HUES64 (cell line): ENCODE measurements around the gene LOX. TPM values are rescaled to one million over a fixed set of nuclear protein-coding genes. Genes with fewer than 3 reads are reported as not detected.

ENCODE experiments used
- H3K27ac ChIP-seq: 2 replicates; pipeline ENCODE4 v1.7.0; 2013; ENCODE audit warnings: low read depth, low read length, inconsistent platforms
- H3K27me3 ChIP-seq: 2 replicates; pipeline ENCODE4 v1.6.1; 2013; ENCODE audit warnings: mild to moderate bottlenecking, low read length; ENCODE audit not compliant: insufficient read depth
- H3K36me3 ChIP-seq: 2 replicates; pipeline ENCODE4 v1.6.1; 2013; ENCODE audit warnings: mild to moderate bottlenecking, low read length; ENCODE audit not compliant: insufficient read depth
- H3K4me1 ChIP-seq: 2 replicates; pipeline ENCODE4 v1.6.1; 2013; ENCODE audit warnings: mild to moderate bottlenecking, low read length, moderate library complexity; ENCODE audit not compliant: insufficient read depth
- H3K4me3 ChIP-seq: 2 replicates; pipeline ENCODE4 v1.5.1; 2013; ENCODE audit warnings: mild to moderate bottlenecking, low read length, moderate library complexity
- H3K9ac ChIP-seq: 2 replicates; pipeline ENCODE4 v1.6.1; 2013; ENCODE audit warnings: mild to moderate bottlenecking, low read depth, low read length
- H3K9me3 ChIP-seq: 2 replicates; pipeline ENCODE4 v1.6.1; 2013; ENCODE audit warnings: low read depth, low read length; ENCODE audit not compliant: insufficient read depth
- WGBS: fragments of 150-250, 120-280 bp; methylation state at CpG from one replicate; pipeline ENCODE4 v1.1.7; 2013; ENCODE audit warnings: missing lambda C conversion rate; 5-methylcytosine and 5-hydroxymethylcytosine counted together
- polyA plus RNA-seq, 2 experiments: library from polyadenylated mRNA; stranded (reverse); fragments of 50-300 nt; gene quantifications; one replicate each; pipeline ENCODE4 v1.2.3, GENCODE V29; 2013

Gene LOX, protein sequence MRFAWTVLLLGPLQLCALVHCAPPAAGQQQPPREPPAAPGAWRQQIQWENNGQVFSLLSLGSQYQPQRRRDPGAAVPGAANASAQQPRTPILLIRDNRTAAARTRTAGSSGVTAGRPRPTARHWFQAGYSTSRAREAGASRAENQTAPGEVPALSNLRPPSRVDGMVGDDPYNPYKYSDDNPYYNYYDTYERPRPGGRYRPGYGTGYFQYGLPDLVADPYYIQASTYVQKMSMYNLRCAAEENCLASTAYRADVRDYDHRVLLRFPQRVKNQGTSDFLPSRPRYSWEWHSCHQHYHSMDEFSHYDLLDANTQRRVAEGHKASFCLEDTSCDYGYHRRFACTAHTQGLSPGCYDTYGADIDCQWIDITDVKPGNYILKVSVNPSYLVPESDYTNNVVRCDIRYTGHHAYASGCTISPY
- polyA plus RNA-seq (2013, experiment 1 of 2) = 1.4 TPM
- 2.5 TPM for polyA plus RNA-seq (2013, experiment 2 of 2)

DNA sequence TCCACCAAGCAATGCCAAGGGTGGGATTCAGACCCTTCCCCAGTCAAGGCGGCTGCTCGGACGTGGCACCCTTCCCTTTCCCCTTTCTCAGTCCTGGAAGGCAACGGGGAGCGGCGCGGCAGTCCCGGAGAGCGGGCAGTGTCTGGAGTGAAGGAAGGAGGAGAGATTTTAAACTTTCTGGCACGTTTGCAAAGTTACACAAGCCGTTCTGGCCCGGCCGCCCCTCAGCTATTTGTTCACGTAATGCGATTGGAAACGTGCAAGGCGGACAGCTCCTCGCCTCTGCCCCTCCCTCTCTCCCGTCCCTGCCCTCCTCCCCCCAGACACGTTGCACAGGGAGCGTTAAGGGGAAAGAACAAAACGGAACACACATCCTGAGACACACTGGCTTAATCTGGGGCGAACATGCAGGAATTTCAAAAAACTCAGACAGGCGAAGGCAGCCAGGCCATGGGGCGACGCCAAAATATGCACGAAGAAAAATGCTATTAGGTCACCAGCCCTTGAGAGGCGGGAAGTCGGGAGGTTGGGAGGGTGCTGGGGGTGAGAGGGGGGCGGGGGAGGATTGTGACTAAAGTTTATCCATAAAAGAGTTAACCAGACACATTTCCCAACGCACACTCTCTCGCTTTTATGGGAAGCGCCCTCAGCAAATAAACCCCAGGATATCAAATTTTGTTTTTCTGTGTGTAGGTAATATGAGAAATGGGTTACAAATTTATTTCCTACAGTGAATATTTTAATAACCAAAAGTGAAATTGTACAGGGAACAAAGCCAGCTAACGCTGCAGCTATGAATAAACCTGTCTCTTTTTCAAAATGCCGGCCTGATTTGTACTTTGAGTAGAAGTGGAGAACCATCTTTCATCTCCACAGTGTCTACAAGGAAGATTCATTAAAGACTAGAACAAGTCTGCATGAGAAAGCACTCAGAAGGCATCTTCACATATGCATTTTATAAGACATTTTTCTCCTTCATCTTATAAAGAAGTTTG is at the start of gene LOX:
TSS of gene LOX (minus strand) at position 144 of the 995 bp plus-strand sequence. CDS start 274 bp downstream, outside the sequence.
- Histone ChIP-seq H3K4me1 (peaks cover 6% of the 10 kb centered on the region; the same call in 1 of the 2 replicates), H3K9me3 (no peaks in the 10 kb centered on the region), H3K36me3 (no peaks in the 10 kb centered on the region), H3K9ac (peak within 1 kb of the TSS; percentile 43), H3K27ac (no peak within 1 kb of the TSS), H3K4me3 (peak within 1 kb of the TSS; percentile 70), H3K27me3 (peaks cover 46% of the 10 kb centered on the region)
- WGBS = 7% methylated on average over 32 of the region's 35 CpGs

DNA sequence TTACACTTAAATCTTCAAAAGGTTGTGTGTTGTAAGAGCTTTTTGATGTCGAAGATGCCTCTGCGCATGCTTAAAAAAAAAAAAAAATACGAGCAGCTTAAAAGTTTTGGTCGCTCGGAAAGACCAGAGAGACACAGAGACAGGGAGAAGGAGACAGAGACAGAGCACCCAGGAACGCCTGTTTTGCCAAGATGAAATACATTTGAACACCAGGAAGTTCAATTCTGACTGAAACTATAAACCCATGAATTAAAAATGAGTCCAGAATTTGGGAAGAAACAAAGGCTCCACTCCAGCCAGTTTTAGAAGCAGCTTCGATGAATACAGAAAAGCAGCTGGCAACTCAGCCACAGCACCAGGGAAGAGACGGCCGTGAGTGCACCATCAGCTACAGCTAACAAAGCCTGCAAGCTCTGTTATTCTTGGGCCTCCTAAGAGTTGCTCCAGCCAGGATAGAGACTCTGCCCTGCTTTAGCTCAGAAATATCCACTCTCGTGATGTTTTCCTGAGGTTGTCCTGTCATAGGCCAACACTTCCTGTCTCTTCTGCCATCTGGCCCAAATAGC is 48.8 kb upstream of the LOX start:
- H3K27ac ChIP-seq = no peak overlapping the region
- H3K4me3 ChIP-seq = no peak overlapping the region
- H3K9me3 ChIP-seq = no peaks in the 10 kb centered on the region
- peaks cover 11% of the 10 kb centered on the region for H3K4me1 ChIP-seq
- H3K36me3 ChIP-seq = no peaks in the 10 kb centered on the region
- 91% methylated on average over 10 of the region's 10 CpGs for WGBS
- H3K27me3 ChIP-seq = no peaks in the 10 kb centered on the region
- no peak overlapping the region for H3K9ac ChIP-seq

DNA sequence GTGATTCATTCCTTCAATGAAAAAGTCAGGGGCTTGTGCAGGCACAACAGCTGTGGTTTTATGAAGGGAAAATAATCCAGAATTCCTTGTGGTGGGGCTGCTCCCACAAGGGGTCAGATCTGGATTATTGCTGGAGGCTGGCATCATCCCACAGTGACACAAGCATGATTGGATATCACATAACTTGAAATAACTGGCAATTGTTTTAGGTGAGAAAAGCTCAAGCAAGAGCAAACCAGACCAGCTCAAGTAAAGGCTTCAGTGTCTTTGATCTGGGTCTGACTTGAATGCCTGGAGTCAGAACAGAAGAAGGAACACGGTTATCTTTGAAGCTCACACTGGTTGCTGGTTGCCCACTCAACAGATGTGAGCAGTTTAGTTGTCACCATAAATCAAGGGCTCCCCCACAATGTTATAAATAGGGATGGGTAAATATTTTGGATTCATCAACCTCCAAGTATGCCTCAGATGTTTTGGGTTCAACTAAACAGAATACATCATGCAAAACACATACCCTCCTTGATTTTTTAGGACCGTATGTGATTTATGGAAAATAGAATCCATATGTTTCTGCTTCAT is 48.2 kb upstream of the LOX start:
- Histone ChIP-seq H3K4me1 (peaks cover 16% of the 10 kb centered on the region), H3K9ac (no peak overlapping the region), H3K36me3 (no peaks in the 10 kb centered on the region), H3K27me3 (no peaks in the 10 kb centered on the region), H3K4me3 (no peak overlapping the region), H3K9me3 (no peaks in the 10 kb centered on the region), H3K27ac (no peak overlapping the region)
- 84% methylated on average over 1 of the region's 2 CpGs for WGBS

DNA sequence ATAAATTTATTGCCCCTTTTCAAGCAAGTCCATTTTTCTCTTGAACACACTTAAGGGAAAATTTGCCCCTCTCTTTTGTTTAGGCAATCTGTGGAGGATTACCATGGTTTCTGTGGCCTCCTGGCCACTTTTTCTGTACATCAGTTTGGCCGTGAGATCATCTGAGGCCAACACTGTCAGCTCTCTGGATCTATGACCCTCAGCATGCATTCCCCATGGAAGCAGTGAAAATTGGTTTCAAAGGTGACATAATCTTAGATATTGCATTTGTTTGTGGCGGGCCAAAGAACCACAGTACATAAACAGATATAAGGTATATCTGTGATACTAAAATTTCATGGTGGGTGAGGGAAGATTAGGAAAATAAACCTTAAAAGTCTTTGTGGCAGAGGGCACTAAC is 46.7 kb upstream of the LOX start:
- Histone ChIP-seq H3K27ac (no peak overlapping the region), H3K9me3 (no peaks in the 10 kb centered on the region), H3K27me3 (no peaks in the 10 kb centered on the region), H3K4me1 (peaks cover 26% of the 10 kb centered on the region), H3K9ac (no peak overlapping the region), H3K36me3 (no peaks in the 10 kb centered on the region), H3K4me3 (no peak overlapping the region)
- 85% methylated on average over 1 of the region's 2 CpGs for WGBS

DNA sequence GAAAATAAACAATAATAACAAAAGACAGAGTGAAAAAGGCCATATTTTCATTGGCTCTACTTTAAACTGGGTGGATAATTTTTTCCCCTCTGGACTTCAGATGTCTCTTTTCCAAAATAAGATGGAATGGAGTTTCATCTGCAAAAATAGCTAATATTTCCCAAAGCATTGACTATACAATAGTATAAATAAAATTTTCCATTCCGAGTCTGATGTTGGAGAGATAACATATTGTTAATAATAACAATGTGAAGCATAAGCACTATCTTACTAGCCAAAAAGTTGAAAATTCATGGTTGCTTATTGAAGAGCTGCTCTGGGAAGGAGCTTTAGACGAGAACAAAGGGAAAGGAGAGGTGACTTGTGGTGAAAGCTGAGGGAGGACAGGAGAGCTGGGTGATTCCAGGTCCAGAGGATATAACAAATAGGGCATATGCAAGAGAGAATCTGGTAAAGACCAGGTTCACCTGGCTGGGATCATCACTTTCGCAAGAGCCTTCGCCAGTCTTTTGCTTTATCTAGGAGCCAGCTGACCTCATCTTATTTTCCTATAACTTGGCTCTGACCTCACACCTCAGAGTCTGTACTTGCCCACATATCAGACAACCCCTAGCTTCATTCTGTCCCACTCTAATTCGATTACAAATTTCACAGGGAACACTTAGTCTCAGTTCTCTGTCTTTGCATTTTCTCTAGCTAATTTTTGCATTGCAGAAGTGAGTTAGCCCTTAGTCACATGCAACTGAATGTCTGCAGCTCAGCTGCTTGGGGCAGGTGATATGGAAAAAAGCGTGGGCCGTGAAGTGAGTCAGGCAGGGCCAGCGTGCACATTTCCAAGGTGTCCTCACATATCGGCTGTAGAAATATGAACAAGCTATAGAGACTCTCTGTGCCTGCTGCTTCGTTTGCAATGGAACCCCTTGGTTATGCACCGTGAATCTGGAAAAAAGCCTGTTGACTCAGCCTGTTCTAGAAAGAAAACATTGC is 43.7 kb upstream of the LOX start:
- Histone ChIP-seq H3K27ac (no peak overlapping the region), H3K4me1 (peaks cover 22% of the 10 kb centered on the region; the same call in 1 of the 2 replicates), H3K9me3 (no peaks in the 10 kb centered on the region), H3K4me3 (no peak overlapping the region), H3K27me3 (no peaks in the 10 kb centered on the region), H3K9ac (no peak overlapping the region), H3K36me3 (no peaks in the 10 kb centered on the region)
- 87% methylated on average over 10 of the region's 11 CpGs for WGBS

DNA sequence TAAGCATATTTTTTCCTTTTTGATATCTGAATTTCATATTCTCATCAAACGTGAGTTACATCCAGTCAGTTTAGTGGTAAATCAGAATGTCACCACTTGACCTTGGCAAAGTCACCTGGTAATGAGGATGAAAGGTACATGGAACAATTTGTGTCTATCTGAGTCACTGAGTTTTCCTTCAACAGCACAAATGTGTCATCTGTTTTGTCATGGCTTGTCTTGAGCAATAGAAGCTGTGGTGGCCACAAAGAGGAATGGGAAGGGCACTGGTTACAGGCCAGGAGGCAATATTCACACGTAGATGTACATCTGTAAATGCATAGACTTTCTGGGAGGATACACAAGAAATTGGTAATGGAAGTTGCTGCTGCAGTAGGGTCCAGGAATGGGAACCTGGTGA is 42.9 kb upstream of the LOX start:
- no peak overlapping the region for H3K4me3 ChIP-seq
- no peaks in the 10 kb centered on the region for H3K27me3 ChIP-seq
- WGBS = 94% methylated on average over 2 of the region's 2 CpGs
- H3K9ac ChIP-seq = no peak overlapping the region
- no peaks in the 10 kb centered on the region for H3K9me3 ChIP-seq
- H3K27ac ChIP-seq = no peak overlapping the region
- H3K36me3 ChIP-seq = no peaks in the 10 kb centered on the region
- peaks cover 22% of the 10 kb centered on the region; the same call in 1 of the 2 replicates for H3K4me1 ChIP-seq

DNA sequence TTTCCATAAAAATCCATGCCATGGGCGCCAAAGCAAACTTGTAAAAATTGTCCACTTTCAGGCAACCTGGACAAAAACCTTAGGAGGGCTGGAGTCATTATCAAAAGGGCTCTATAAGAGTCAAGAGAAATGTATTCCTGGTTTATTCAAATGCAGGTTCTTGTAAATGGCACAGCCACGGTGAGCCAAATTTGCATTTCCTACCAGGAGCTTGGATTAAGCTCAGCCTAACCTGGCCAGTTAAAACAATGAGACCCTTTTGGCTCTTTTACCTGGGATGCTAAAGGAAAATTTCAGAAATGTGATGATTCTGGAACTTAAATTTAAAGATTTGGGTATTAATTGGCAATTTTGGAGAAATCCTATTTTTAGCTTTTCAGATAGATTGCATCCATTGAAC is 42.4 kb upstream of the LOX start:
- H3K9ac ChIP-seq = no peak overlapping the region
- no peaks in the 10 kb centered on the region for H3K27me3 ChIP-seq
- H3K27ac ChIP-seq = no peak overlapping the region
- H3K4me3 ChIP-seq = no peak overlapping the region
- H3K4me1 ChIP-seq = peaks cover 22% of the 10 kb centered on the region; the same call in 1 of the 2 replicates
- 48% methylated on average over 2 of the region's 2 CpGs for WGBS
- no peaks in the 10 kb centered on the region for H3K36me3 ChIP-seq
- no peaks in the 10 kb centered on the region for H3K9me3 ChIP-seq

DNA sequence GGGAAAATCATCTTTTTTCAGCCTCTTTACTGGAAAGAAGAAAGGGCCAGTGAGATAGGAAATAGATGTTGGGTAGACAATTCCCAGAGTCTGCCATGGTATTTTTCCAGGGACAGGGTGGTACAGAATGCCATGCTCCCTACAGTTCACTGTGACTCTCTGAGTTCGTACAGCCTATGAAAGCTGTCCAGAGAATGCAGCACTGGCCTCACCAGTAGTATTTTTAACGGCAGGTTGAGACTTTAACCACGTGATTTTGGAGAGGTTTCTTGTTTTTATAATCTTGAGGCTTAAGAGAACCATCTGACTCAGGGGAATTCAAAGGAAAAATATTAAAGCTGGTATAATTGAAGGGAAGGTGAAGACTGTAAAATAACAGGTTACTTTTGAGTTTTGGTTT is 41.1 kb upstream of the LOX start:
- Histone ChIP-seq H3K36me3 (no peaks in the 10 kb centered on the region), H3K9me3 (no peaks in the 10 kb centered on the region), H3K9ac (no peak overlapping the region), H3K27ac (no peak overlapping the region), H3K4me3 (no peak overlapping the region), H3K4me1 (peaks cover 22% of the 10 kb centered on the region; the same call in 1 of the 2 replicates), H3K27me3 (no peaks in the 10 kb centered on the region)
- WGBS = 92% methylated on average over 3 of the region's 3 CpGs

DNA sequence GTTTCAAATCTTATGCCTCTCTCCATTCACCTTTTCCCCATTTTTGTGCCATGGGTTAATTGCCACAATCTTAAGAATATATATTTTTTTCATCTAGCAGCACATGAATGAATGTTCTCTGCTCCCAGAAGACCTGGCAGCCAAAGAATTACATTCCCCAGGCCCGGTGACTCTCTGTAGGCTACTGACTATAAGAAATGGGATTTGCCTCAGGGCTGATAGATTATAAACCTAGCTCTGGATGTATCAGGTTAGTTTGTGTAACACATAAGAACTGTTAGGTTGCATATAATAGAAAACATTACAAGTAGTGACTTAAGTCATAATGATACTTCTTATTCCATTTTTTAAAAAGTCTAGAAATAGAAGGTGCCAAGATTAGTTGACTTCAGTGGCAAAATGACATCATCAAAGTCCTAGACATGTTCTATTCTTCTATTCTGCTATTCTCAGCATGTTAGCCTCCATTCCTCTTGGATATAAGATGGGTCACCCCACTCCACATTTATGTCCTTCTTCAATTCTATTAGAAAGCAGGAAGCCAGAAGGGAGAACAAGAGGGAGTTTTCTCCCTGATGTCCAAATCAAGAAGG is 40.4 kb upstream of the LOX start:
- Histone ChIP-seq H3K9me3 (no peaks in the 10 kb centered on the region), H3K27me3 (no peaks in the 10 kb centered on the region), H3K4me1 (peaks cover 22% of the 10 kb centered on the region; the same call in 1 of the 2 replicates), H3K4me3 (no peak overlapping the region), H3K36me3 (no peaks in the 10 kb centered on the region), H3K27ac (no peak overlapping the region), H3K9ac (no peak overlapping the region)
- WGBS = 100% methylated on average over 1 of the region's 1 CpG
